IPS-18a (cell line): ENCODE data around the gene PLSCR3.

Experiments used
- H3K27ac ChIP-seq: one replicate; pipeline ENCODE4 v1.5.1; 2013; ENCODE audit warnings: low read length
- H3K27me3 ChIP-seq: one replicate; pipeline ENCODE4 v1.6.1; 2013; ENCODE audit warnings: mild to moderate bottlenecking, low read length; ENCODE audit not compliant: control insufficient read depth, insufficient read depth
- H3K36me3 ChIP-seq: one replicate; pipeline ENCODE4 v1.6.1; 2013; ENCODE audit warnings: low read depth, low read length; ENCODE audit not compliant: control insufficient read depth
- H3K4me1 ChIP-seq: one replicate; pipeline ENCODE4 v1.6.1; 2013; ENCODE audit warnings: low read depth, low read length; ENCODE audit not compliant: control insufficient read depth
- H3K4me3 ChIP-seq: one replicate; pipeline ENCODE4 v1.5.1; 2013; ENCODE audit warnings: low read length
- H3K9ac ChIP-seq: one replicate; pipeline ENCODE4 v1.6.1; 2013; ENCODE audit warnings: mild to moderate bottlenecking, low read length, moderate library complexity
- H3K9me3 ChIP-seq: one replicate; pipeline ENCODE4 v1.6.1; 2013; ENCODE audit warnings: low read depth, low read length; ENCODE audit not compliant: control insufficient read depth

The PLSCR3 gene

DNA sequence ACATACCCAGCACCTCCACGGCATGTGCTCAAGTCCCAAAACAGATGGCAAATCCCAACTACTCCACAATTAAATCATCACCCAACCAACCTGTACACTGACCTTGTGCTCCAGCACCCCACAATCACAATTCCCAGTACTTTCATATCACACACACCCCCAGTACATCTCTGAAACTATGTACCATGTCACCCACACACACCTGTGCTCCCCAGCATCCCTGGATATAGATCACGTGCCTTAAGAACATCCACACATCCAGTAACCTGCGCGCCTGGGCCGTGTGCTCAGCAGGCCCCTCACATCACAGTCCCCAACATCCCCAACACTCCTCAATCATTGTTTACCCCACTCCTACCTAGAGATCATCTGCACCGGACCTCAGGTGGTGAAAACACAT is 15.4 kb upstream of the PLSCR3 start:
- peaks cover 15% of the 10 kb centered on the region for H3K4me1 ChIP-seq
- no peaks in the 10 kb centered on the region for H3K9me3 ChIP-seq
- H3K36me3 ChIP-seq, result peaks cover 19% of the 10 kb centered on the region
- H3K27ac ChIP-seq, result no peak overlapping the region
- H3K4me3 ChIP-seq, result no peak overlapping the region
- H3K9ac ChIP-seq, result no peak overlapping the region
- H3K27me3 ChIP-seq, result no peaks in the 10 kb centered on the region

GRCh38 chr17:7408863-7409262 is 14.5 kb upstream of the PLSCR3 start:
- H3K27ac ChIP-seq, result no peak overlapping the region
- peaks cover 19% of the 10 kb centered on the region for H3K36me3 ChIP-seq
- H3K27me3 ChIP-seq, result no peaks in the 10 kb centered on the region
- no peak overlapping the region for H3K9ac ChIP-seq
- peaks cover 15% of the 10 kb centered on the region for H3K4me1 ChIP-seq
- no peaks in the 10 kb centered on the region for H3K9me3 ChIP-seq
- no peak overlapping the region for H3K4me3 ChIP-seq

- H3K9ac ChIP-seq, result no peak overlapping the region
- H3K9me3 ChIP-seq, result no peaks in the 10 kb centered on the region
- H3K4me3 ChIP-seq, result no peak overlapping the region
- H3K27me3 ChIP-seq, result no peaks in the 10 kb centered on the region
- peaks cover 19% of the 10 kb centered on the region for H3K36me3 ChIP-seq
- no peak overlapping the region for H3K27ac ChIP-seq
- peaks cover 15% of the 10 kb centered on the region for H3K4me1 ChIP-seq
Observed at GRCh38 chr17:7408252-7408727, 14.0 kb upstream of the PLSCR3 start.

GRCh38 chr17:7407485-7408251 is 13.3 kb upstream of the PLSCR3 start, which contains the start of gene NLGN2:
TSS of gene NLGN2 (plus strand) at chr17:7407845. CDS start at chr17:7408256, 411 bp downstream.
- Histone ChIP-seq H3K9ac (no peak within 1 kb of the TSS), H3K27ac (no peak within 1 kb of the TSS), H3K9me3 (no peaks in the 10 kb centered on the region), H3K4me1 (peaks cover 22% of the 10 kb centered on the region), H3K4me3 (no peak within 1 kb of the TSS), H3K27me3 (no peaks in the 10 kb centered on the region), H3K36me3 (peaks cover 19% of the 10 kb centered on the region)

DNA sequence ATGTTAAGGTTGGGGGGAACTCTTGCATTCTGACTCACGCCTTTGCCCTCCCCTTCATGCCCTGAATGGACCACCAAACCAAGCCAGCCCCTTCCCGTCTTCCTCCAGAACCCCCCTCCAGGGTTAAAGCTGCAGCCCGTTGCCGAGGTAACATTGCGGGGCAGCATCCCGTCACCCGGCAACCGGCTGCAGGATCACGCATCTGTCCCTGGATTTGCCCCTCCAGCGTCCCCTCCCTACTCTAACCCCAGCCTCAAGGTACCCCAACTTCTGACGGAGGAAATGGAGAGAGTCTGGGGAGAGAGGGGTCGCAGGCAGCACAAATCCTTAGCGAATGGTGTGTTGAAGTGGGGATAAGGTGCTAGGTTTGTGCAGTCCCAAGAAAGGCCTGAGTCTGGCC is 12.8 kb upstream of the PLSCR3 start:
- no peak overlapping the region for H3K4me3 ChIP-seq
- no peak overlapping the region for H3K9ac ChIP-seq
- H3K27ac ChIP-seq, result no peak overlapping the region
- H3K4me1 ChIP-seq, result peaks cover 23% of the 10 kb centered on the region
- no peaks in the 10 kb centered on the region for H3K9me3 ChIP-seq
- no peaks in the 10 kb centered on the region for H3K27me3 ChIP-seq
- peaks cover 19% of the 10 kb centered on the region for H3K36me3 ChIP-seq

DNA sequence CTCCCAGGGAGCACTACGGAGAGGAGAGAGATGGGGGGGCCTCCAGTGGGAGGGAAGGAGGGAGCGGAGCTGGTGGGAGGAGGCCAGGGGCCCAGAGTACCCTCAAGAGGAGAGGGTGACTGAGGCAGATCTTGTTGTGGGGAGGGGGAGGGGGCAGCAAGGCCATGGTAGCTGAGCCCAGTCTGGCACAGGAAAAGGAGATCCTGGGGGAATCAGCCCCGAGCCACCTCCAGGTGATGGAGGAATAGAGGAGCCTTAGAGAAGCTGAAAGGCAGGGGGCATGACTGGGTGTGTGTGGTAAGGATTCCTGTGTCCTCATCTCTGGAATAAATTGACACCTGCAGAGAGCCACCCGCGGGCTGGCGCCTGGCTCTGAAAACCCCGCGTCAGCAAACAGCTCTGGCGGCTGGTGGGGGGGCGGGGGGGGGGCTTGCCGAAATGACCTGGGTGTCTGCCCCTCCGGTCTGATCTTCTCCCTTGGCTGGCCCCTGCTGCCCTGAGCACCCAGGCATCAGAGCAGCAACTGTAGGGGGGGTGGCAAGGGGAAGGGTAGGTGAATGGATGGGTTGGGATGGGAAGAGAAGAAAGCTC is 12.0 kb upstream of the PLSCR3 start:
- H3K4me3 ChIP-seq, result peak overlapping the region; percentile 87
- H3K9me3 ChIP-seq, result no peaks in the 10 kb centered on the region
- peak overlapping the region; percentile 47 for H3K9ac ChIP-seq
- peaks cover 23% of the 10 kb centered on the region for H3K4me1 ChIP-seq
- no peaks in the 10 kb centered on the region for H3K27me3 ChIP-seq
- no peak overlapping the region for H3K27ac ChIP-seq
- peaks cover 19% of the 10 kb centered on the region for H3K36me3 ChIP-seq

- Histone ChIP-seq H3K9me3 (no peaks in the 10 kb centered on the region), H3K36me3 (peaks cover 19% of the 10 kb centered on the region), H3K27ac (no peak overlapping the region), H3K4me1 (peaks cover 23% of the 10 kb centered on the region), H3K4me3 (peak overlapping the region; percentile 87), H3K27me3 (no peaks in the 10 kb centered on the region), H3K9ac (peak overlapping the region; percentile 47)
Observed at GRCh38 chr17:7405350-7406234, 11.3 kb upstream of the PLSCR3 start.

GRCh38 chr17:7404737-7405349 is 10.5 kb upstream of the PLSCR3 start:
- Histone ChIP-seq H3K36me3 (peaks cover 12% of the 10 kb centered on the region), H3K27me3 (no peaks in the 10 kb centered on the region), H3K4me3 (peak overlapping the region; percentile 87), H3K9ac (peak overlapping the region; percentile 47), H3K9me3 (no peaks in the 10 kb centered on the region), H3K4me1 (peaks cover 23% of the 10 kb centered on the region), H3K27ac (no peak overlapping the region)

DNA sequence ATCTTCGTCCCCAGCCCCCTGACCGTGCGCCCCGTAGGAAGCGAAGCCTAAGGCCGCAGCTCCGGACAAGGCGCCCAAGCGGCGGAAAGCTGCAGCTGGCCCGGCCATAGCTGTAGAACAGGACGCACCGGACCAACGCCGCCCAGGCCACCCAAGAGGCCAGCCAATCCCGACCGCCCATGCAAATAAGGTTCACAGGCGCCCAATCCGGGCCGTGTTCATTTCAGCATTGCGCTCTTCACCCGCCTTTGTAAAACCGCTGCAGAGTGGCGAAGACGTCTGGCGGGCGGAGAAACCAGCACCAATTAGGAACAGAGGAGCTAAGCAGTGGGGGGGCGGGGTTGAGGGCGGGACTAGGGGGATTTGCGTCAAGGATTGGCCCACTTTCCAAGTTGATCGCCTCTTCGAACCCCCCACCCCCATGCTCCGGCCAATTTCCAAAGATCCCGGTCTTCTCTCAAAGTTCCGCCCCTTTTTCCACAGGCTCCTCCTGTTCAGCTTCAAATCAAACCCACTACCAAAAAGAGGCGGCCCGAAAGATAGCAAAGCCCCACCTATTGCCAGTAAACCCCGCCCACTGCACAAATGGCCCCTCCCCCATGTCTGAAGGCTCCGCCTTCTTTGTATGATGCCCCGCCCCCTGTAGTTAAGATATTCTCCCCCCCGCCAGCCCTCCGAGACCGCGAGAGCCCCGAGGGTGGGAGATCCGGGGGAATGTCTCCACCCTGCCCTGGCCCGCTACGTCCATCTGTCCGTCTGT is 9.8 kb upstream of the PLSCR3 start, which contains the start of gene TMEM256:
Gene TMEM256 (minus strand): TSS at position 121 of the 760 bp plus-strand sequence. CDS start 13 bp downstream, at position 108.
- peaks cover 5% of the 10 kb centered on the region for H3K36me3 ChIP-seq
- peak within 1 kb of the TSS; percentile 43 for H3K27ac ChIP-seq
- H3K4me1 ChIP-seq, result peaks cover 23% of the 10 kb centered on the region
- H3K9me3 ChIP-seq, result no peaks in the 10 kb centered on the region
- peak within 1 kb of the TSS; percentile 72 for H3K9ac ChIP-seq
- peak within 1 kb of the TSS; percentile 88 for H3K4me3 ChIP-seq
- no peaks in the 10 kb centered on the region for H3K27me3 ChIP-seq

DNA sequence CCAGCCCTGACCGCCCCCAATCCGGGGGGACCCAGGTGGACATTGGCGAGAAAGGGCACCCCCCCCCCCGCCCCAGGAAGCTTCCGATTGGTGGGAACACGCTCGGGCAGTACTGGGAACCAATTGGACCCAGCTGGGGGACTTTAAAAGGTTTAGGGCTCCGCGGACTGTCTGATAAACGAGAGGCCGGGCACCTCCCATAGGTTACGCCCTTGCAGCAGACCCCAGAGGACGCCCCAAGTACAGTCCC is 9.3 kb upstream of the PLSCR3 start:
- Histone ChIP-seq H3K27ac (peak overlapping the region; percentile 43), H3K4me1 (peaks cover 23% of the 10 kb centered on the region), H3K9me3 (no peaks in the 10 kb centered on the region), H3K9ac (peak overlapping the region; percentile 72), H3K4me3 (peak overlapping the region; percentile 88), H3K36me3 (no peaks in the 10 kb centered on the region), H3K27me3 (no peaks in the 10 kb centered on the region)
